GM19397 (cell line): ENCODE data around the gene DNAJB8.
A peak's percentile ranks its signal among the peaks of the same experiment; 100 is the strongest.

Source experiments
- ATAC-seq: cut with Tn5 transposase; IDR thresholded peaks from one replicate; pipeline ENCODE4 v1.9.1; 2021; ENCODE audit warnings: mild to moderate bottlenecking, moderate library complexity; ENCODE audit not compliant: unreplicated experiment

The DNAJB8 gene

DNA sequence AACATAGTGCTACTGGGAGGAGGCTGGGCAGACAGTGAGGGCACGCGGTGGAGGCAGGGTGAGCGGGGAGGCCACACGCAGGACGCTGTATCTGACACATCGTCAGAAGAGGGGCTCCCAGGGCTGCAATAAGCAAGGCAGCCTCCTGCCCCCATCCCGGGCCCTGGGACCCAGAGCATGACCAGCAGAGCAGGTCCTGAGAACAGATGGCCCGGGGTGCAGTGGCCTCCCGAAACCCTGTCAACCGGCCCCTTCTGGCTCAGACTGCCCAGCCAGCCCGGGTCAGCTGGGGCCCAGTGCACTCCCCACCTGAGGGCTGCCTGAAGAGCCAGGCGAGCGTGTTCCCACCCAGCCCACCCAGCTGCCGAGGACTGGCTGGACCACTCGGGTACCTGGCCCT is 37.4 kb downstream of the DNAJB8 start:
- ATAC-seq, result no peak

GRCh38 chr3:128427872-128428822 is 38.5 kb downstream of the DNAJB8 start:
- no peak for ATAC-seq

DNA sequence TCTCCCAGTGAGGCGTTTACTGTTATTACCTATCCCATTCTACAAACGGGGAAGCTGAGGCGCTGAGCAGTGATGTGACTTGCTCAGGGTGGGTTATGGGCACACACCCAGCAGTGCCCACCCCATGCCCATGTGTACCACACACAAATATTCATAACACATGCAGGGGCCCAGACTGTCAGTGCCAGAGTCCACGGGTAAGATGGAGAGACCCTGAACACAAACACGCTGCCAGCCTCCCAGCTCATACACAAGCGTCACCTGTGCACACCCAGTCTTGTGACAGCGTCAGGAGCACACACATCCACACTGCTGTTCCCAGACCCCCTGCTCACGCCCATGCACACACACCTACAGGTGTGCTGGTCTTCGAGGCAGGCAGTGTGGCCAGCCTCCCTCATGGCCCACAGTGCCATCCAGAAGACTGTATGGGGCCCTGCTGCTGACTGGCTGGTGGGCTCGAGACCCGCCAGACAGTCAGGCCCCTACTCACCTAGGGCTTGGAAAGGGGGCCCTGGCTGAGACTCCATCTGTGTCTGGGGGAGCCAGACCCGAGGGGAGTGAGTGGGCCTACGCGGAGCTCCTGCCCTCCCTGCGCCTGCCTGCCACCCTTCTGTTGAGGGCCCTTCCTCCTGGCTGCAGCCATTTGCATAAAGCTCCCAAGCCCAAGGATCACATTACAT is 39.4 kb downstream of the DNAJB8 start:
- no peak for ATAC-seq

DNA sequence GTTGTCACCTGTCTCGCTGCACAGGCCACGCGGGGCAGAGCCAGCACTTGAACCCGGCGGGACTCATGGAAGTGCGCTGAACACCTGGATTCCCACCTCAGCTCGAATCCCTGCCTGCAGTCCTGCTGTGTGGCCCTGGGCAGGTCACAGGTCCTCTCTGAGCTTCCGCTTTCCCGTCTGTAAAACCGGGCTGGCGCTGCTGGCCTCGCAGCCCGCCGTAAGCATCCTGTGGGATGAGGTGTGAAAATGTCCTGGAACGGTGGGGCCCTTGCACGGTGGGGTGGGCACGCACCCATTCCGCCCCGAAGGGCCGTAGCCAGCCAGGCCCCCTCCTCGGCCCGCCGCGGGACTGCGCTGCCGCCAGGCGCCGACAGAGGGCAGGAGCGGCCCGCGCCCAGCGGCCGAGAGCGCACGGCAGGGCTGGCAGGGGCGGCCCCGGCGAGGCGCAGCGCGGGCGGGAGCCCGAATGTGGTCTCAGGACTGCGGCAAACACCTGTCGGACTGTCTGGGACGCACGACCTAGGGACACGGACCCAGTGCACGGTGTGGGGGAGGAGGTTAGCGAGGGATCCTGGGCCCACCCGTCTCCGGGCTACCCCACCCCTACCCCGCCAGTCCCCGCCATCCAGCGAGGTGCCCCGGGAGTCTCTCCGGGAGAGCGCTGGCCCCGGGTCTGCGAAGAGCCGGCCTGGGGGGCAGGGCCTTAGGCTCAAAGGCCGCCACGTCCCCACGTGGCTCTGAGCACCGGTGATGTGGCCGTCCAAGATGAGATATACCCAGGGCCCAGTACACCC is 40.4 kb downstream of the DNAJB8 start:
- ATAC-seq, result peak; percentile 78

GRCh38 chr3:128425846-128426127 is 40.9 kb downstream of the DNAJB8 start:
- no peak for ATAC-seq

GRCh38 chr3:128425142-128425845 is 41.4 kb downstream of the DNAJB8 start:
- ATAC-seq, result no peak

DNA sequence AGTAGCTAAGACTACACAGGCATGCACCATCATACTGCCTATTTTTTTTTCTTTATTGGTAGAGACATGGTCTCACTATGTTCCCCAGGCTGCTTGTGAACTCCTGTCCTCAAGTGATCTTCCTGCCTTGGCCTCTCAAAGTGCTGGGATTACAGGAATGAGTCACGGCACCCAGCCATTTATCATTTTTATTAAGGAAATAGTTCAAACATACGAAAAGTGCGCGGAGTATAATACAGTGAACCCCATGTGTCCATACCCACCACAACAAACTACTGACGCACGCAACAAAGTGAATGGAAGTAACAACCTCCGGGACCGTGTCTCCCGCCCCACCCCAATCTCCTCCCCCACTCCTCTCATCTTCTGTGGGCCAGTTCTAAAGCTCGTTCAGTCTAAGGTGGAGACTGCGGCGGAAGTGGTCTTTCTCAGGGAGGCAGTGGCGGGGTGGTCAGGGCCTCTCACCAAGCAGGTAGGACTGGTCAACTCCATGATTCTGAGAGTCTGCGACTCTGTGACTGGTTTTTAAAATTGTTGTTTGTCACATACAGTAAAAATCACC is 42.1 kb downstream of the DNAJB8 start:
- ATAC-seq, result no peak

- ATAC-seq, result no peak
Observed at GRCh38 chr3:128423525-128424147, 43.1 kb downstream of the DNAJB8 start.

DNA sequence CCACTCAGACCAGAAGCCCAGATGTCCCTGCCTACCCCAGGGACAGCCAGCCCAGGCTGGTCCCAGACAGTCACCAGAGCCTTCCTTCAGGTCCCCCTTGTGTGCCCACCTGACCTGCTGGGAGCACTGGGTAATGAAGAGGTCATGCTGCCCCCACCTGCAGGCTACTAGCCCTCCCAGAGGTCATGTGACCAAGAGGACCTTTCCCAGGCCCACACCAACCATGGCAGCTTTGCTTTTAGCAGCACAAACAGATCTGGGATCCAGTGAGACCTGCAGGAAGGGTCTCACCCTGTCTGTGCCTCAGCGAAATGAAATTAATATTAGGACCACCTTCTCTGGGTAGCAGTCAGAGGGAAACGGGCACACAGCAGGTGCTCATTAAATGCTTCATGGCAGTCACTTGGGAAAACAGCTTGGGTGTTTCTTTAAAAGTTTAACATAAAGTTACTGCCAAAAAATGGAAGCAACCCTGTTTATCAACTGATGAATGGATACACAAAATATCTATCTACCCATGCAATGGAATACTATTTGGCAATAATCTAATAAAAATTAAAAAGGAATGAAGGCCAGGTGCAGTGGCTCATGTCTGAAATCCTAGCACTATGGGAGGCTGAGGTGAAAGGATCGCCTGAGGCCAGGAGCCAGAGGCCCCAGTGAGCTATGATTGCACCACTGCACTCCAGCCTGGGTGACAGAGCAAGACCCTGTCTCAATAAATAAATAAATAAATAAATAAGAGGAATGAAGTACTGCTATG is 43.7 kb downstream of the DNAJB8 start:
- ATAC-seq, result no peak

DNA sequence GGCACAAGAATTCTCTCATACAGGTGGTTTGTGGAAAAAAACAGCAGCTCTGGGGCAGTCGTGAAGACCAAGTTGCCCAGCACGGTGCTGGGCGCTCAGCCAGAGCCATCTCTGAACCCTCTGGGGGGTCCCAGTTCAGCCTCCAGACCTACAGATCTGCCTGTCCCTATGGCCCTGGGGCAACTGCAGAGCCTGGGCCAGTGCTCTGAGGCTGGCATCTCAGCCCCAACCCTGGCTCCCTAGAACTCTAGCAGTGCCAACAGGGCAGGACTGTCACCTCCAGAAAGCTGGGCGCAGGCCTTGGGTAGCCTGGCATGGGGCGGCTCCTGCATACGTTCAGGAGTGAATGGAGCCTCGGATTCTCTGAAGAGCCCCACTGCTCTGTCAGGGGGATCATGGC is 44.7 kb downstream of the DNAJB8 start:
- no peak for ATAC-seq

DNA sequence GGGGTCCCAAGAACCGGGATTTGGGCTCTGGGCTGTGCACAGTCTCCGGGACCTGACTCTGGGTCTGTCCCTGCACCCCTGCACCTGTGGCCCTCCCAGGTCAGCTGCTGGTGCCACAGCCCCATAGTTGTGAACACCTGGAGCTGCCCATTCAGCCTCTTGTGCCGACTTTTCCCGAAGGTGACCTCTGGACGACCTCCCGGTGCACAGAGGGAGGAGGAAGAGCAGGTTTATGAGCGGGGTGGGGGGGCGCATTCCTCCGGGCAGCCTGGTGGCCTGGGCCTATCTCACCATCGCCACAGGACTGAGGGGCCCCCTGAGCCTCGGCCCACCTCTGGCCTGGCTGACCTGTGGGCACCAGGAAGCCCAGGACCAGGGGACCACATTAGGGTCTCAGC is 45.3 kb downstream of the DNAJB8 start:
- ATAC-seq, result no peak

- no peak for ATAC-seq
Observed at GRCh38 chr3:128420720-128421438, 45.8 kb downstream of the DNAJB8 start.

- ATAC-seq, result no peak
Observed at GRCh38 chr3:128420289-128420688, 46.4 kb downstream of the DNAJB8 start.

- ATAC-seq, result no peak
Observed at GRCh38 chr3:128419311-128419710, 47.4 kb downstream of the DNAJB8 start.

GRCh38 chr3:128418900-128419299 is 47.8 kb downstream of the DNAJB8 start:
- ATAC-seq, result no peak

GRCh38 chr3:128416578-128417211 is 50.0 kb downstream of the DNAJB8 start:
- no peak for ATAC-seq

DNA sequence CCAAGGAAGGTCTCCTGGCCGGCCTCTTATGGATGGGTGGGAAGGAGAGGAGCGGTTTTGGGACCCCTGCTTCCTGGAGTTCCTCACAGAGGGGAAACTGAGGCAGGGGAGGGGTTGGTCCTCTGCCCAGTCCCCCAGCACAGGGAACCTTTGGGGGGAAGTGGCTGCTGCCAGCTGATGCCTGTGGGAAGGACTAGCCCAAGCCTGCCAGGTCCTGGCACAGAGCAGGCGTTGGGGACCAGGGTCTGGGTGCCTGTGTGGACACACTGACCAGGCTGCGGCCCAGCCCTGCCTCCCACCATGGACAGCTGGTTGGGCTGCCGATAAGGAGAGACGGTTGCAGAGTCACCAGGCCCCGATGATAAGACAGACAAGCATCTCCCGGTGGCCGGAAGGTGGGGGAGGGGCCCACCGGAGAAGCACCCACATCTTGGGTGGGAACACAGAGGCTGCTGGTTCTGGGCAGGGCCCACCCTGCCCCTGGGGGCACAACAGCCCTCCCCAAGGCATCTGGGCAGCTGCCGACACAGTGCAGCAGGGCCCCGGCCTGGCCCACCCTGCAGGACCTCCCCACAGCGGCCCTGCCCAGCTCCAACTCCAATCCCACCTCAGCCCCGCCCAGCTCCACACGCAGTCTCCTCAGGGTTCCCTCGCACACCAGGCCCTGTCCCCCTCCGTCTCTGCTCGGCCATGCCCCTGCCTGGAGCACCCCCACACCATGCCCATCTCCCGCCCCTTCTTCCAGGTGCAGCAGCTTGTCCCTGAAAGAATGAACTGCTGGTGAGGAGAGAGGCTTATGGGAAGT is 50.7 kb downstream of the DNAJB8 start:
- no peak for ATAC-seq
